CD4-positive, alpha-beta T cell treated with Interleukin-15 for 4 hours (primary cell): ENCODE measurements around the gene DTNB.
A peak's percentile ranks its signal among the peaks of the same experiment; 100 is the strongest.

Source experiments
- DNase-seq: peaks from one replicate; pipeline ENCODE4 v3.0.0-alpha.2; 2020; ENCODE audit warnings: low spot score

DTNB gene

GRCh38 chr2:25341011-25341727 lies 332.2 kb downstream of the DTNB start:
- no peak for DNase-seq

- no peak for DNase-seq
Observed at GRCh38 chr2:25340181-25340921, 333.0 kb downstream of the DTNB start.

GRCh38 chr2:25339791-25340180 lies 333.6 kb downstream of the DTNB start:
- DNase-seq = no peak

GRCh38 chr2:25339211-25339674 lies 334.1 kb downstream of the DTNB start:
- no peak for DNase-seq

- no peak for DNase-seq
Observed at GRCh38 chr2:25338401-25338800, 335.0 kb downstream of the DTNB start.

GRCh38 chr2:25337891-25338290 lies 335.5 kb downstream of the DTNB start:
- DNase-seq = no peak

- no peak for DNase-seq
Observed at GRCh38 chr2:25337276-25337675, 336.1 kb downstream of the DTNB start.

- no peak for DNase-seq
Observed at GRCh38 chr2:25336383-25336841, 337.0 kb downstream of the DTNB start.

GRCh38 chr2:25335971-25336370 lies 337.4 kb downstream of the DTNB start:
- DNase-seq = no peak

GRCh38 chr2:25335204-25335603 lies 338.2 kb downstream of the DTNB start:
- no peak for DNase-seq

GRCh38 chr2:25334482-25334881 lies 338.9 kb downstream of the DTNB start:
- no peak for DNase-seq

- peak; percentile 43 for DNase-seq
Observed at GRCh38 chr2:25333981-25334380, 339.4 kb downstream of the DTNB start.

- no peak for DNase-seq
Observed at GRCh38 chr2:25332571-25332970, 340.8 kb downstream of the DTNB start.

GRCh38 chr2:25331686-25332365 lies 341.6 kb downstream of the DTNB start:
- DNase-seq = no peak

- no peak for DNase-seq
Observed at GRCh38 chr2:25330937-25331336, 342.4 kb downstream of the DTNB start.

GRCh38 chr2:25330273-25330672 lies 343.1 kb downstream of the DTNB start:
- DNase-seq = no peak

GRCh38 chr2:25328152-25329085 lies 345.0 kb downstream of the DTNB start:
- no peak for DNase-seq
